ENCODE measurements around the gene TSN.

- TF ChIP-seq POLR2AphosphoS5 (IDR thresholded peaks at IDR 0.05; ENCODE audit: low read depth, low read length) (no peak), POLR2A (IDR thresholded peaks at IDR 0.05; ENCODE audit: low read depth, low read length) (no peak), TAF1 (IDR thresholded peaks at IDR 0.05; ENCODE audit: low read depth, low read length) (no peak), SPI1 (IDR thresholded peaks at IDR 0.05; ENCODE audit: low read depth, low read length) (no peak)
These were observed 40.8 kb downstream of the TSN start for GRCh38 chr2:121796239-121796638.

All from GM12891 (cell line).